ENCODE measurements around the gene ZBTB49.
"Not testable (repeated sequence)": the region's sequence is repeated elsewhere in the genome, so short reads cannot be mapped to it uniquely, and the experiment has no call there.

Gene ZBTB49, protein sequence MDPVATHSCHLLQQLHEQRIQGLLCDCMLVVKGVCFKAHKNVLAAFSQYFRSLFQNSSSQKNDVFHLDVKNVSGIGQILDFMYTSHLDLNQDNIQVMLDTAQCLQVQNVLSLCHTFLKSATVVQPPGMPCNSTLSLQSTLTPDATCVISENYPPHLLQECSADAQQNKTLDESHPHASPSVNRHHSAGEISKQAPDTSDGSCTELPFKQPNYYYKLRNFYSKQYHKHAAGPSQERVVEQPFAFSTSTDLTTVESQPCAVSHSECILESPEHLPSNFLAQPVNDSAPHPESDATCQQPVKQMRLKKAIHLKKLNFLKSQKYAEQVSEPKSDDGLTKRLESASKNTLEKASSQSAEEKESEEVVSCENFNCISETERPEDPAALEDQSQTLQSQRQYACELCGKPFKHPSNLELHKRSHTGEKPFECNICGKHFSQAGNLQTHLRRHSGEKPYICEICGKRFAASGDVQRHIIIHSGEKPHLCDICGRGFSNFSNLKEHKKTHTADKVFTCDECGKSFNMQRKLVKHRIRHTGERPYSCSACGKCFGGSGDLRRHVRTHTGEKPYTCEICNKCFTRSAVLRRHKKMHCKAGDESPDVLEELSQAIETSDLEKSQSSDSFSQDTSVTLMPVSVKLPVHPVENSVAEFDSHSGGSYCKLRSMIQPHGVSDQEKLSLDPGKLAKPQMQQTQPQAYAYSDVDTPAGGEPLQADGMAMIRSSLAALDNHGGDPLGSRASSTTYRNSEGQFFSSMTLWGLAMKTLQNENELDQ

DNA sequence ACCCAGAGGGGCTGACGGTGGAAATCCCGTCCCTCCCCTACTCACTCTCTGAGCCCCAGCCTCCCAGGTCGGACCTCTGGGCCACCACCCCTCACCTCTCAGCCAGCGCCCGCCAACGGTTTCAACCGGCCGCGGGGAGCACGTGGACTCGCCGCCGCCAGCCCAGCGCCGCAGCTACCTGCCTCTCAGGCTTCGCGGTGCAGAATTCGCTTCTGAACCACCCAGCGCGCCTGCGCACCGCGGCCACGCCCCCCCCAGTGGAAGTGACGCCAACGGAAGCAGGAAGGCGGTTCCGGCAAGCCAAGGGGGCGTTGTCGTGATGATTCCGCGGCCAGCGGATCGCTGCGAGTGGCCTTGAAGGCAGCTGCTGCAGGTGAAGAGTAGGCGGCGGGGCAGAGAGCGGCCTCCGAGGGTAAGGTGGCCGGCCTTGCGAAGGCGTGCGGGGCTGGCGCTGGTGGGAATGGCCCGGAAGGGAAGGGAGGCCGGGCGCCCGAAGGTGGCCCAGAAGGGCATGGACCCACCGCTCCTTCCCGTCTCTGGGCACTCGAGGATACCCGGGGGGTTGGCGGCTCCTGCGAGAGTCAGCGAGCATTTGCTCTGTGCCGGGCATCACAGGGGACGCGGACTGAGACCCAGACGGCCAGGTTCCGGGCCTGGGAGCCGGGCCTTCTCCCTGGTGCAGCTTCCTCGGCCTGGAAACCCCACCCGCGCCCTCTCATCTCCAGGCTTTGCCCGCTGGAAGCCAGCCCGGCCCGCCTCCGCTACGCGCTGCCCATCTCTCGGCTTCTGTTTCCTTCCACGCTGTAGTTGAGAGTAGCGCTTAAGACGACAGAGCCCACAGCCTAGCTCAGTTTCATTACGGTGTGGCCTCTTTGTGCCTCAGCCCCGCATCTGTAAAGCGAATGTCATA is at the start of gene ZBTB49, which contains the start of gene LYAR:
Gene ZBTB49, plus strand, starts transcription at position 311 of the 910 bp plus-strand sequence. CDS start 9,695 bp downstream, outside the sequence.
Gene LYAR, minus strand, starts transcription at position 214 of the 910 bp plus-strand sequence. CDS start 6,412 bp downstream, outside the sequence.
- Mint-ChIP-seq H3K4me3 (peak within 1 kb of the TSS; percentile 93), H3K4me1 (ENCODE audit: low read depth) (peaks cover 49% of the 10 kb centered on the region), H3K36me3 (ENCODE audit: low read depth) (peaks cover 40% of the 10 kb centered on the region), H3K27ac (peak within 1 kb of the TSS; percentile 87), H3K27me3 (no peaks in the 10 kb centered on the region), H3K9me3 (no peaks in the 10 kb centered on the region)

- Mint-ChIP-seq H3K9me3 (no peaks in the 10 kb centered on the region), H3K27ac (no peak overlapping the region)
These were observed 44.9 kb upstream of the ZBTB49 start for GRCh38 chr4:4245172-4245571.

DNA sequence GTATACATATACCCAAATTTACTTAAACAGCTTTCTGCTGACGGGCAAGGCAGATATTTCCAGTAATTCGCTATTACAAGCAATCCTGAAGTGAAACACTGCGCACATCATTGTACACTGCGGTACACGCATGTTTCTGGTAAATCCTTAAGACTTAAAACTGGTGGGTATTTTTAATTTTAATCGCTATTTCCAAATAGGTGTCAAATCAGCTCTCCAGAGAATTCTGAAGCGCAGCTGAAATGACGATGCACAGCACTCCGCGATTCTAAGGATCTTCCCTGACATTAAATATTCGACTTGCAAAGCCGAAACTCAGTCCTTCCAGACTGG is 42.4 kb upstream of the ZBTB49 start:
- Mint-ChIP-seq H3K27me3 (no peaks in the 10 kb centered on the region), H3K36me3 (ENCODE audit: low read depth) (peaks cover 38% of the 10 kb centered on the region), H3K9me3 (no peaks in the 10 kb centered on the region), H3K4me3 (peak overlapping the region; percentile 99), H3K27ac (peak overlapping the region; percentile 99), H3K4me1 (ENCODE audit: low read depth) (peaks cover 24% of the 10 kb centered on the region)

More at GRCh38 chr4:4245172-4245571, 44.9 kb upstream of the ZBTB49 start:
- no peak overlapping the region for H3K4me3 Mint-ChIP-seq
- peaks cover 24% of the 10 kb centered on the region for H3K4me1 Mint-ChIP-seq (ENCODE audit: low read depth)
- no peaks in the 10 kb centered on the region for H3K27me3 Mint-ChIP-seq
- peaks cover 56% of the 10 kb centered on the region for H3K36me3 Mint-ChIP-seq (ENCODE audit: low read depth)

- H3K4me3 Mint-ChIP-seq: peak within 1 kb of the TSS; percentile 99
- H3K36me3 Mint-ChIP-seq (ENCODE audit: low read depth): peaks cover 35% of the 10 kb centered on the region
- no peaks in the 10 kb centered on the region for H3K9me3 Mint-ChIP-seq
- H3K4me1 Mint-ChIP-seq (ENCODE audit: low read depth): peaks cover 28% of the 10 kb centered on the region
- H3K27me3 Mint-ChIP-seq: peaks cover 3% of the 10 kb centered on the region
- peak within 1 kb of the TSS; percentile 99 for H3K27ac Mint-ChIP-seq
These were observed 41.8 kb upstream of the ZBTB49 start, which contains the start of gene TMEM128 for GRCh38 chr4:4248029-4248884. Gene TMEM128, minus strand, starts transcription at chr4:4248223. Its CDS starts 21 bp downstream, at chr4:4248202.

- Mint-ChIP-seq H3K27ac (peak overlapping the region; percentile 99), H3K27me3 (peaks cover 5% of the 10 kb centered on the region), H3K9me3 (no peaks in the 10 kb centered on the region), H3K4me3 (peak overlapping the region; percentile 99), H3K36me3 (ENCODE audit: low read depth) (peaks cover 29% of the 10 kb centered on the region), H3K4me1 (ENCODE audit: low read depth) (peaks cover 28% of the 10 kb centered on the region)
These were observed 41.2 kb upstream of the ZBTB49 start for GRCh38 chr4:4248885-4249203.

DNA sequence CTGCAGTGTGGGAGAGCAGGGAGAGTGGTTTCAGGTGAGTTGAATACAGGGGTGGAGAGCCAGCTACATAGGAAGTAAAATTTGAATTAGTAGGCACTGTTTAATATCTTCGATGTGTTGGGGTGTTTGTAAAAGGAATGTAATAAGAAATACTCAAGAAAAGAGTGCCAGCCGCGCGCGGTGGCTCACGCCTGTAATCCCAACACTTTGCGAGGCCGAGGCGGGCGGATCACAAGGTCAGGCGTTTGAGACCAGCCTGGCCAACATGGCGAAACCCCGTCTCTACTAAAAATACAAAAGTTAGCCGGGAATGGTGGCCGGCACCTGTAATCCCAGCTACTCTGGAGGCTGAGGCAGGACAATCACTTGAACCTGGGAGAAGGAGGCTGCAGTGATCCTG is 40.7 kb upstream of the ZBTB49 start:
- Mint-ChIP-seq H3K36me3 (ENCODE audit: low read depth) (peaks cover 24% of the 10 kb centered on the region), H3K4me1 (ENCODE audit: low read depth) (peaks cover 28% of the 10 kb centered on the region), H3K4me3 (peak overlapping the region; percentile 99), H3K27ac (peak overlapping the region; percentile 99)
- not testable (repeated sequence) for H3K27me3 Mint-ChIP-seq, H3K9me3 Mint-ChIP-seq

DNA sequence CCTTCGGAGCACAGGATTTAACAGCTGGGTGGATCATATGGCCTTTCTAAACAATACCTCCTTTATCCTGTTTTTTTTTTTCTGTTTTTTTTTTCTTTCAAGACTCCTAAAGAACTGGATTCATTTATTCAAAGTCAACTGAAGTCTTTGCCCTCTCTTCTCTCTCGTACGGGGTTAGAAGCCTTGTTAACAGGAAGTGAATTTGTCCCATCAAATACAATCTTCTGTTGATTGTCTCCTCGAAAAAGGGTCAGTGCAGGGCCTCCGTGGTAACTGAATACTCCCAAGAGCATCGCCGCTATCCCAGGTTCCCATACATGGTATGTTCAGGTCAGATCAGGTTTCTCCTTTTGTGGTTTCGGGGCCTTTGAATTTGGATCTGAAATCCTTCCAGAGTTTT is 40.2 kb upstream of the ZBTB49 start:
- Mint-ChIP-seq H3K9me3 (no peaks in the 10 kb centered on the region), H3K4me3 (no peak overlapping the region), H3K36me3 (ENCODE audit: low read depth) (peaks cover 18% of the 10 kb centered on the region), H3K27me3 (peaks cover 5% of the 10 kb centered on the region), H3K27ac (no peak overlapping the region), H3K4me1 (ENCODE audit: low read depth) (peaks cover 28% of the 10 kb centered on the region)

DNA sequence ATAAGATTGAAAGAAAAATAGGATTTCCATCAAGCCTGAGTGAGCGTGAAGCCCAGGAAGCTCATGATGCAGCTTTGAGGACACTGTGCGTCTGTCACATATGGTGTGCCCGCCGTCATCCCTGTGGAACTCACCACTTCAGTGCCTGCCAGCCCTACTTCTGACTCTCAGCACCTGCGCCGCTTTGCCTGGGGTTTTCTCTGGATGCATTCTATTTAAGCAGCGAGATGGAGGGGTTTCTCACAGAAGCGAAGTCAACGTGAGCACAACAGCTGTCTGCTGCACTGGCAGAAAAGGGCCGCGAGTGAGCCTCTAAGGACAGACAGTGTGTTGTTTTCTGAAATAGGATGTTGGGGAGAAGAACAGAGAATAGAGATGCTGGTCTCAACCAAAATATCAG is 35.9 kb upstream of the ZBTB49 start:
- H3K4me3 Mint-ChIP-seq: no peak overlapping the region

GRCh38 chr4:4254666-4255065 is 35.4 kb upstream of the ZBTB49 start:
- no peak overlapping the region for H3K27ac Mint-ChIP-seq
- no peaks in the 10 kb centered on the region for H3K36me3 Mint-ChIP-seq (ENCODE audit: low read depth)
- peaks cover 5% of the 10 kb centered on the region for H3K27me3 Mint-ChIP-seq
- H3K4me1 Mint-ChIP-seq (ENCODE audit: low read depth): peaks cover 4% of the 10 kb centered on the region
- H3K9me3 Mint-ChIP-seq: no peaks in the 10 kb centered on the region
- no peak overlapping the region for H3K4me3 Mint-ChIP-seq

More for the DNA sequence above, 35.9 kb upstream of the ZBTB49 start:
- Mint-ChIP-seq H3K36me3 (ENCODE audit: low read depth) (no peaks in the 10 kb centered on the region), H3K27ac (no peak overlapping the region), H3K9me3 (no peaks in the 10 kb centered on the region), H3K27me3 (peaks cover 5% of the 10 kb centered on the region), H3K4me1 (ENCODE audit: low read depth) (peaks cover 6% of the 10 kb centered on the region)

DNA sequence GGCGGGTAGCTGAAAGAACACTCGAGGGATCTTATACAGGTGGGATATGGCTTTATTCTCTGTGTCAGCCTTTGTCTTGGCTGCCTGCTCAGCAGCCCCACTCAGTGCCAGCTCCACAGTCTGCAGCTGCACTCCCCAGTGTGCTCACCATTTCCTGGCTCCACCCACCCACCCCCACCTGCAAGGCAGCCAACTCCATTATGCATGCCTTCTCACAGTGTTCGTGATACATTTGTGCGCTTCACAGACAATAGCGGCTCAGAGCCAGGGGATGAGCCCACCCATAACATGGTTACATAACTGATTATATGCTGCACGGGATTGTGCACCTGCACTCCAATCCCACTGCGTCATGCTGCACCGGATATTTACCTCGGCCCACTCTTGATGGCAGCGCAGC is 33.3 kb upstream of the ZBTB49 start:
- H3K4me3 Mint-ChIP-seq: no peak overlapping the region
- H3K36me3 Mint-ChIP-seq (ENCODE audit: low read depth): no peaks in the 10 kb centered on the region
- peaks cover 5% of the 10 kb centered on the region for H3K27me3 Mint-ChIP-seq
- H3K9me3 Mint-ChIP-seq: no peaks in the 10 kb centered on the region
- peaks cover 4% of the 10 kb centered on the region for H3K4me1 Mint-ChIP-seq (ENCODE audit: low read depth)
- H3K27ac Mint-ChIP-seq: no peak overlapping the region

GRCh38 chr4:4257705-4258104 is 32.3 kb upstream of the ZBTB49 start:
- H3K4me3 Mint-ChIP-seq; H3K27ac Mint-ChIP-seq; H3K9me3 Mint-ChIP-seq; H3K27me3 Mint-ChIP-seq; H3K36me3 Mint-ChIP-seq (ENCODE audit: low read depth); H3K4me1 Mint-ChIP-seq (ENCODE audit: low read depth): not testable (repeated sequence)

GRCh38 chr4:4259484-4260100 is 30.5 kb upstream of the ZBTB49 start:
- Mint-ChIP-seq H3K4me3 (no peak overlapping the region), H3K4me1 (ENCODE audit: low read depth) (no peaks in the 10 kb centered on the region), H3K9me3 (no peaks in the 10 kb centered on the region), H3K27me3 (no peaks in the 10 kb centered on the region), H3K36me3 (ENCODE audit: low read depth) (no peaks in the 10 kb centered on the region), H3K27ac (no peak overlapping the region)

DNA sequence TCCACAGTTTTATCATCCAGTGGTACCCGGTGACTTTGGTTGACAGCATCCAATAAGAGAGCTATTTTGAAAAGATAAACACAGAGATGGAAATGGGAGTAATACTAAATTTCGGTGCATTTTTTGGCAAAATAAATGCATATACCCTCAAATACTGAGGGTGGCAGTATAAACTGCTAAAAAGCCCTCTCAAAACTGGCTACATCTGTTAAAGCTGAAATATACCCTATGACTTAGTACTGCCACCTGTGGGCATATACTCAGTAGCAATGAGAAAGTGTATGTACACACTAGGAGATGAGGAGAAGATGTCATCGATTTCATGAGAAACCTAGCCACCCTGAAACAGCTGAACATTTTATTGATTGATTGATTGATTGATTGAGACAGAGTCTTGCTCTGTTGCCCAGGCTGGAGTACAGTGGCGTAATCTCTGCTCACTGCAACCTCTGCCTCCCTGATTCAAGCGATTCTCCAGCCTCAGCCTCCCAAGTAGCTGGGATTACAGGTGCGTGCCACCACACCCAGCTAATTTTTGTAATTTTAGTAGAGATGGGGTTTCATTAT is 29.8 kb upstream of the ZBTB49 start:
- no peaks in the 10 kb centered on the region for H3K27me3 Mint-ChIP-seq
- H3K4me3 Mint-ChIP-seq: no peak overlapping the region
- H3K27ac Mint-ChIP-seq: no peak overlapping the region
- no peaks in the 10 kb centered on the region for H3K36me3 Mint-ChIP-seq (ENCODE audit: low read depth)
- H3K9me3 Mint-ChIP-seq: no peaks in the 10 kb centered on the region
- H3K4me1 Mint-ChIP-seq (ENCODE audit: low read depth): no peaks in the 10 kb centered on the region
